NCI-H345 treated with DMSO at 0.1 percent for 48 hours (cell line): ENCODE data around the gene HOXB3.

Experiments used
- DNase-seq: peaks from one replicate; lab custom pipeline; 2025; ENCODE audit not compliant: unreplicated experiment; lab: John Stamatoyannopoulos, UW

HOXB3 gene

DNA sequence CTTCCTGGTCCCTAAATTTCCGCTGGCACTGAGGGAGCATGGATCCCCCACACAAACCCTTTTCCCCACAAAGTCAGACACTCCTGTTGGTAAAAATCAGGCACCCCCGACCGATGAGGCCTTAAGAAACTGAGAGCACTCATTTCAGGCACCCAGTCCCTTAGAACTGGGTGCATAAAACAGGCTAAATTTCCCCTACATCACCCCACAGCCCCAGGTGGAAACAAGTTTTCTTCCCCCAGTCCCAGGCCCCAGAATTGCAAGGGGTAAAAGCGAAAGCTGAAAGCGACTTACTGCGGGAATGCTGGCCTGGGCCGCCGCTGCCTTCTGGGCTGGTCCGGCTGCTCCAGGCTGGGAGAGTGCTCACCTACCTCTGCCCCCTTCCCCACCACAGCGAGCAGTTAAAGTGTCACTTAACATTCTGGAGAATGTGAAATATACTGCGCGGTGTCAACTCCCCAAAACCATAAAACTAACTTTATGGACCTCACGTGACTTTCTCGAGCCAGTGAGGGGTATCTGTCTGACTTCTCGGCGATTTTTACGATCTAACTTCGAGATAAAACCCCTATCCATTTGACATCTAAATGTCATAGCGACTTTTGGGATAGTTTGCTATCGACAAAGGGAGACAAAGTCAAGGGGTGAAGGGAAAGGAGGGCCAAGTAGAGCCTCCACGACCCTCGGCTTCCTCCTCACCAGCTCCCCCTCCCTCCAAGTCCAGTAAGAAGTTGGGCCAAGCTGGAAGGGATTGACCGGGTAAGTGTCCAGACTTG lies at the start of gene HOXB3:
TSS of gene HOXB3 (minus strand) at position 411 of the 776 bp plus-strand sequence. CDS start 37,767 bp downstream, outside the sequence.
- DNase-seq: peak; percentile 55

DNA sequence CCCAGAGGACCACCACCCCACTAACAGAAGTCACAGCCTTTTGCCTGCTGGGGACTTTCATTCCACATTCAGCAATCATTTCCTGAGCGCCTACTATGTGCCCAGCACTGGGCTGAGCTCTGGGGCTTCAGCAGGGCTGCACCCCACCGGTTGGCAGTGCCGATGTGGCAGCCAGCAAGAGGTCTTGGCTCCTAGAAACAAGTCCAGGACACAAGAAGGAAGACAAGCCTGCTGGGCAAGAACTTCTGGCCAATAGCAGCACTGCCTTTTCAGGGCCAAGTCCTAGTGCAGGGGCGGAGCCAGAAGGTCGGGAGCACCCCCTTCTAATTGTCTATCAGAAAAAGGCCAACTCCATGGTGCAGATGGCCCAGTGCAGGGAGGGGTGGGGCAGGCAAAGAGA lies 49.1 kb upstream of the HOXB3 start:
- no peak for DNase-seq

DNA sequence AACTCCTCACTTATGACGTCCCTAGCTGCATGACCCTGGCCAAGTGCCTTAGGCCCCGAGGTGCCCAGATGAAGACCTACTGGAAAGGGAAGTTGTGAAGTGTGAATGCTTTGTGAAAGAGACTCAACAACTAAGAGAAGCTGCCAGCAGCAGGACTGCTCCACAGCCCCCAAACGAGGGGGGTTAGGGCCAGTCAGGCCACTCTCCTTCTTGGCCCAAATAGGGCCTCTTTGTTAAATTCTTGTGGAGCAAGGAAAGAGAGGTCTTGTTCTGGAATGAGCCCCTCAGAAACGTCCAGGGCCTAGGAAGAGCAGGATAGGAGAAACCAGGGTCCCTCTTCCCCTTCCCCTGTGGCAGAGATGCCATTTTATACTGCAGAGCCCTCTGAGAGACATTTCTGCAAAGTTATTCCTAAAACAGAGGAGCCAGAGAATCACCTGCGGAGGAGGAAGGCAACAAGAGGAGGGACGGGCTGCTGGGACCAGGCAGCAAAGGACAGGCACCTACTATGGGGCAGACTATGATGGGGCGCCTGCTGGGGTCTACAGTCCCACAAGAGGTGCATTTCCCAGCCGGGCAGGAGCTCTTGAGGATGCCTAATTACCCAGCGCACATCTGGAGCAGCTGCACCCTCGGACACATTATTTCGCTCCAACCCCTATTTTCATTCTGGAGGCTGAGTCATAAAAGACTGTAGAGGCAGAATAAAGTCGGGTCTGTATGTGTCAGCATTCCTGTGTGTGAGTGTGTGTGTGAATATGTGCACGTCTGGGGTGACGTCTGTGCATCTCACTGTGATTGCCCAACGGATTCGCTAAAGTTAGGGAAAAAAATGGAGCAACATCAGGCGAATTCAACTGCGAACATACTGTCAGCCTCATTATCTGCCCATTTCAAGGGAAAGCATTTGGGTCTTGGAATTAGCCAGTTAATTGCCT lies 47.6 kb upstream of the HOXB3 start:
- DNase-seq: no peak

DNA sequence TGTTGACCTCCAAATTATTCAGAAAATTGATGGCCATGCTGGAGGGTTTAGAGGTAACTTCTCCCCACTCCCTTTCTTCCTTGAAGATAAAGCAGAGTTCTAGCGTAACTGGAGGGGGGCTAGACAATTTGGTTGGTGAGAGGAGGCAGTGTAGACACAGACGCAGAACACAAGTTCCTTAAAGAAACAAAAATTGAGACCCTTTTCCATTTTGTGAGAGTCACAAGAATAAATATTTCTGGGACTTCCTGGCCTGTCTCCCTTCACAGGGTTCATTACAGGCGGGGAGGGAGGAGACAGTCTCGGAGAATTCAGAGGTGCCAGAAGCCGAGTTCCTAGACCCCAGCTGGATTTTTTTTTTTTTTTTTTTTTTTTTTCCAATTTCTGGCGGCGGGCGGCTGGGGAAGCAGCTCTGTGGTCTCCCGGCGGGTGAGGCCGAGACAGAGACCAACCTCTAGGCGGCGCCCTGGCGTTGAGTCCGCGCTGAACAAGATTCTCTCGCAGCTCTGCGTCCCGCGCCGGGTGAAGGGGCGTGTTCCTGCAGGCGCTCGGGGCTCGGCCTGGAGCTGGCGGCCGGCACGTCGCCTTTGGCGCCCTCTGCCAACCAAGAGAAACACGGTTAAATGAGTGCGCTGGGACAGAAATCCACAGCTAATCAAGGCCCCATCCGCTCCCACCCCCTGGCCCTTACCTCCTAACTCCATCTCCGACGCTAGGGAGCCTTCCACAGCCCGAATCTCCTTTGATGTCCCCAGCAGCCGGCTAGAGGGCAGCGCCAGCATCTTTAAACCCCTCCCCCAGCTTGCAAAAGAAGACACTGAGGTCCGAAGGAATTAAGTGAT lies 46.4 kb upstream of the HOXB3 start:
- no peak for DNase-seq

- no peak for DNase-seq
Measured at GRCh38 chr17:48634493-48635208, 44.6 kb upstream of the HOXB3 start.

- DNase-seq: no peak
Measured at GRCh38 chr17:48633266-48633677, 43.2 kb upstream of the HOXB3 start.

DNA sequence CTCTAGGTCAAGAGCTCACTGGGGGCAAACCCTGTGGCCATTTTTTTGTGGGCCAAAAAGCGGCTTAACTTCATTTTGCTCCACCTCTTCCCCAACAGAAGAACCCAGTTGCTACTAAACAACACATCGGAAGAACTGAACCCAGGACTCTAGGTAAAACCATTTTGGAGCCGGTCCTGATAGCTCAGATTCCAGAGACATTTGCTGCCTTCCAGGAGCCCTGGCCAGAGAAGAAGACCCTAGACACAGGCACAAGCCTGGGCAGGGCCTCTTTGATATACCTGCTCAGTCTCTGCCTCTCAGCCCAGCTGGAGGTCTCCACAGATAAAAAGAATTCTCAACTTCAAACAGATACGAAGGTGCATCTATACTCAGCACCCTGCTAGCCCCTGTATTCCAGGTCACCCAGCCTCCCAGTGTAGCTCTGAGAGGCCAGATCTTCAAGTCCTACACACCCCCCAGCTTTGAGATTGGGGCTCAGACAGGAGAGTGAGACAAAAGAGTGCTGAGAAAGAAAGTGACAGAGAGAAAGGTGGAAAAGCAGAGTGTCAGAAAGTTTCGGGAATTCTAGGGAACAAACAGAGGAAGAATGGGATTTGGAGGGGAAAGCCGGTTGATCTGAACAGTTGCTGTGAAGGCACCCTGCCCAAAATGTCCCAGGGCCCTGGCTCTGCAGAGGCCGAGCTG lies 42.7 kb upstream of the HOXB3 start:
- no peak for DNase-seq

DNA sequence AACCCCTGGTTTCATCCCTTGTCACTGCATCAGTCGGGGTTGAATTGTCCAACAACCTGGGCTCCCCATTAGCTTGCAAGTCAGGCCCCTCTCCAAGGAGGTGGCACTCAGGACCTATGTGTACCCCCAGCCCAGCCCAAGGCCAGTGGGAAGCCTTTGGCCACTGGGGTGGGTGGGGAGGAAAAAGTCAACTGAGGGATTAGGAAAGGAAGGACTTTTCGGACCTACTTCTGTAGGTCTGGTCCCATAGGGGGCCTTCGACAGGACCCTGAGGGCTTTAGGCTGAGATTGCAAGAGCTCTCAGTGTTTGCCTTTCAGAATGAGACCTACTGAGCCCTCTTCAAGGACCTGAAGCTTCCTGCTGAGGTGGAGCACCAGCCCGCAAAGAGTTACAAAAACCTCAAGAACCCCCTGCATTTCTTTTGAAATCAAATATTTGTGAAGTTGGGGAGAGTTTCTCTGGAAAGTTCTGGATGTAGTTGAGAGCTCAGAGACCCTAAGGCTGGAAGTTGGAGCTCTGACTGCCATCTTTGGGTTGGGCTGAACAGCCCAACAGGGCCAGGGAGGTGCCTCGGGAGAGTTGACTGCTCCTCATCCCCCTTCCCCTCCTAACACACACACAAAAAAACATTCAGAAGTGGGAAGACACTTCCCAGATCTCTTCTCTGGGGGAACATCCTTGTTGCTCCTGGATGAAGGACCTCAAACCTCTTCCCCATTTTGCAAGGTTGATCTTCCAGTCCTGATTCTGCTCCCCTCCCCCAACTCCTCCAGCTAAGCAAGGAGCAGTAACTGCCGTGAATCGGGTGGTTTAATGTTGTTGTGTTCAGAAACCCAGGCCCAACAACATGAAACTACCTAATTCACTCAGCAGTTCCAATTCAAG lies 41.9 kb upstream of the HOXB3 start:
- no peak for DNase-seq

- no peak for DNase-seq
Measured at GRCh38 chr17:48630925-48631692, 41.1 kb upstream of the HOXB3 start.

DNA sequence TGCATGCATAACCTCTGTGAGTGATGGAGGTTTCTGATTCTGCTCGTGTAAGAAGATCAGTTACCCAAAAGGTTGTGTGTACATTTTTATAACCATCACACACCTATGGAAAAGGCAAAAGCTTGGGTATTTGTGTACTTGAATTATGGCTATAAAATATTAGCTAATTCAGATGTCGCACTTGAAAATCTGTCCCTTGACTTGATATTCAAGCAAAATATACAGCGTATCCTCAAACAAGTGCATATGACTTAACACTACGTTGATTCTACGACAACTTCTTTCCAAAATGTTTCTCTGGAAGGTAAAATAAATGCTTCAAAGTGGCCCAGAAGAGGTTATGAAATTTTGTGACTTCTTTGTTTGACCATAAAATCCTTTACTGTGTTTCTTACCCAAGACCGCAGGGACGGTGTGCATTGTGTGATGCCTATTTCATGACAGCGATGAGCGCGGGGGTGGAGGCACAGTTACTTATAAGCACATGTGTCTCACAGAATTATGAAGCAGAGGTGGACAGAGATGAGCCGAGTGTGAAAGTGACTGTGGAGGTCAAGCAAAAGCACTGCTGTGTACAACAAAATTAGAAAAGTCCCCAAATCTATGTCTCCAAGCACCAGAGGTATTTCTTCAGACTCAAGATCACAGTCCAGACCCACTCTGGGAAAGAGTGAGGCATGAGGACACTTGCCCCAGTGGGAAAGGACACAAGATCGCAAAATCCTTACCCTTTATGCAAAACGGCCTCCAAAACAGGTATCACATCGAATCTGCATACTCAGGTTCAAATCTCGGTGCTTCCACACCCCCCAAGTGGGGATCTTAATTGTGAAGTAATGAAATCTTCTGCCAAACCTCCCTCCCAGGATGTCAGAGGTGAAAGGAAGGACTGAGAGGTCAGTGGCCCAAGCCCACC lies 40.2 kb upstream of the HOXB3 start:
- no peak for DNase-seq

GRCh38 chr17:48629411-48629759 lies 39.3 kb upstream of the HOXB3 start:
- DNase-seq: no peak

DNA sequence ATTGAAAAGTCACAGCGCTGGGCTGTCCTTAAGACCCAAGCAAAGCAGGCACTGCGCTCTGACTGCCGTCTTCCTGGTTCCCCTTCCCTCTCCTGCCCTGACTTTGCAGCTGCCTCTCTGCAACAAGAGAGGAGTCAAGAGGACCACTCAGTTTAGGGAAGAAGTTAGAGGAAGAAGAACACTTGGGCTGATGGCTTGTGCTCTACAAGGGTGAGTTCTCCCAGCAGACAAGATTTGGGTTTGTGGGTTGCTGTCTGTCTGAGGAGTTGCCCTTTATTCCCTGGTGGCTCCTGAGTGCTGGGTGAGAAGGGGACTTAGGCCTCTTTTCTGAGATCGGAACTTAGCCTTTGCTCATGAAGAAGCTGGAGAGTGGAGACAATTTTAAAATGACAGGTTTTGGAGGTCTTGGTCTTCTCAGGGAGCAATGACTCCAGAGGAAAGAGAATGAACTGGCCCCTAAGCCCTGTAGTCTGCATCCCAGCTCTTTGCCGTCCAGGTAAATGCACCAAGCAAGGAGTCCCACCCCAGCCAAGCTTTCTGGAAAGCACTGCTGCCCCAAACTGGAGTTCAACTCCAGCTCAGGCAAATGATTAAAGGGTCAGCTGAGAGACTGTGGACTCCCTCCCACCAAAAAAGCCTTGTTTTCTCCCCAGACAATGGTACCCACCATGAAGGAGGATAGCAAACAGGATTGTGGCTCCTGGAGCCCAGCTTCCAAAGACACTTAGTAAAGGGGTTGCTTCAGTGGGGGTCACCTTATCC lies 38.8 kb upstream of the HOXB3 start:
- no peak for DNase-seq

- DNase-seq: no peak
Measured at GRCh38 chr17:48627623-48628521, 37.8 kb upstream of the HOXB3 start.

- DNase-seq: no peak
Measured at GRCh38 chr17:48627118-48627597, 37.1 kb upstream of the HOXB3 start.
